ENCODE data around the gene NHSL1. TPM values are rescaled to one million over a fixed set of nuclear protein-coding genes. Genes with fewer than 3 reads are reported as not detected.
A peak's percentile ranks its signal among the peaks of the same experiment; 100 is the strongest.

NHSL1 gene
- total RNA-seq, 1 experiment from 2014 or later = 41.9 TPM

- Histone ChIP-seq H3K9me3 (no peaks in the 10 kb centered on the region), H3K4me3 (ENCODE audit: low read depth, low read length) (no peak overlapping the region), H3K4me1 (peaks cover 11% of the 10 kb centered on the region; the same call in 1 of the 2 replicates), H3K27me3 (replicated peaks; ENCODE audit: control insufficient read depth, insufficient read depth, low read length) (no peaks in the 10 kb centered on the region), H3K36me3 (ENCODE audit: control insufficient read depth, insufficient read depth, low read length) (peaks cover 11% of the 10 kb centered on the region)
- Mint-ChIP-seq H3K36me3 (ENCODE audit: insufficient read depth, unreplicated experiment) (peaks cover 48% of the 10 kb centered on the region), H3K27me3 (ENCODE audit: insufficient read depth, unreplicated experiment) (no peaks in the 10 kb centered on the region), H3K4me1 (ENCODE audit: low read depth, unreplicated experiment) (peaks cover 12% of the 10 kb centered on the region), H3K4me3 (ENCODE audit: unreplicated experiment) (peak overlapping the region; percentile 43), H3K27ac (ENCODE audit: unreplicated experiment) (no peak overlapping the region), H3K9me3 (ENCODE audit: unreplicated experiment) (no peaks in the 10 kb centered on the region)
- no TSS peak for BruUV-seq (replicated peaks)
- intact Hi-C loops (cut with micrococcal nuclease; ENCODE audit: unreplicated experiment) = no loop called here
- POLR2A ChIA-PET = no interaction called here
- no peak for DNase-seq
- no peak for TF ChIP-seq CTCF (IDR thresholded peaks at IDR 0.05; ENCODE audit: insufficient read depth in 1 of 2, low read depth in 1 of 2, low read length in 1 of 2, severe bottlenecking in 1 of 2, unreplicated experiment in 1 of 2)
- CTCF ChIA-PET = interaction anchor here (0.6 kb wide), 1 partner anchor 88 kb away, joined by 3 read pairs; no protein-coding TSS in a partner anchor
Observed at GRCh38 chr6:138406443-138406842, 92.9 kb downstream of the NHSL1 start.

DNA sequence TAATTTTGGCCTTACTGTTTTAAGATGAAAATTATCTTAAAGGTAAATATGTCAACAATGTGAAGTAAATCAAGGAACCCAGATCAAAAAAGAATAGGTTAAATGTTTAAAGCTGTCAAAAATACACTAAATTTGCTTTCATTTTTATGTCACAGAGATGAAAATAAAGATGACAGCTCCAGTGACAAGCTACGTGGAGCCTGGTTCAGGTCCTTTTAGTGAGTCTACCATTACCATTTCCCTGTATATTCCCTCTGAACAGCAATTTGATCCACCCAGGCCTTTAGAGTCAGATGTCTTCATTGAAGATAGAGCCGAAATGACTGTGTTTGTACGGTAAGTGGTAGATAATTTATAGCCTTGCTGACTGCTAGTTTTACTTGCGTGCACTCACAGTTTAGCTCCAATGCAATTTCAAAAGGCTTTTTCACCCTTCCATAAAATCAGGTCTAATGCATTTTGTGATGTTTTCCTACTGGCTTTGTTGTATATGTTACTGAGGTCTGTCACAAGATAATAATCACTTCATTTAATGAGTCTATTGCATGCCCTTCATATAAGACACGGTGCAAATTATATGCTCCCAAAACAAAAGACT, 93.4 kb downstream of the NHSL1 start:
- Mint-ChIP-seq H3K36me3 (ENCODE audit: insufficient read depth, unreplicated experiment) (peaks cover 44% of the 10 kb centered on the region), H3K4me1 (ENCODE audit: low read depth, unreplicated experiment) (peaks cover 8% of the 10 kb centered on the region), H3K27ac (ENCODE audit: unreplicated experiment) (no peak overlapping the region), H3K9me3 (ENCODE audit: unreplicated experiment) (no peaks in the 10 kb centered on the region), H3K27me3 (ENCODE audit: insufficient read depth, unreplicated experiment) (no peaks in the 10 kb centered on the region), H3K4me3 (ENCODE audit: unreplicated experiment) (peak overlapping the region; percentile 43)
- H3K4me3 ChIP-seq (ENCODE audit: low read depth, low read length) = no peak overlapping the region
- no peak for TF ChIP-seq CTCF (IDR thresholded peaks at IDR 0.05; ENCODE audit: insufficient read depth in 1 of 2, low read depth in 1 of 2, low read length in 1 of 2, severe bottlenecking in 1 of 2, unreplicated experiment in 1 of 2)
- H3K9me3 ChIP-seq = no peaks in the 10 kb centered on the region
- DNase-seq = no peak
- intact Hi-C loops (cut with micrococcal nuclease; ENCODE audit: unreplicated experiment) = no loop called here
- H3K36me3 ChIP-seq (ENCODE audit: control insufficient read depth, insufficient read depth, low read length) = peaks cover 11% of the 10 kb centered on the region
- BruUV-seq (replicated peaks) = TSS peak; percentile 33
- H3K27me3 ChIP-seq (replicated peaks; ENCODE audit: control insufficient read depth, insufficient read depth, low read length) = no peaks in the 10 kb centered on the region
- ChIA-PET CTCF (interaction anchor here (0.6 to 0.9 kb wide), 2 partner anchors 87 to 167 kb away, joined by 3 read pairs; no protein-coding TSS in a partner anchor), POLR2A (no interaction called here)
- H3K4me1 ChIP-seq = peaks cover 11% of the 10 kb centered on the region; the same call in 1 of the 2 replicates

GRCh38 chr6:138404666-138405337, 94.5 kb downstream of the NHSL1 start:
- no peaks in the 10 kb centered on the region for H3K27me3 Mint-ChIP-seq (ENCODE audit: insufficient read depth, unreplicated experiment)
- DNase-seq = peak in 1 of 2 experiments; percentile 27
- no peaks in the 10 kb centered on the region for H3K9me3 Mint-ChIP-seq (ENCODE audit: unreplicated experiment)
- H3K36me3 ChIP-seq (ENCODE audit: control insufficient read depth, insufficient read depth, low read length) = peaks cover 11% of the 10 kb centered on the region
- peaks cover 6% of the 10 kb centered on the region for H3K4me1 Mint-ChIP-seq (ENCODE audit: low read depth, unreplicated experiment)
- no peaks in the 10 kb centered on the region for H3K9me3 ChIP-seq
- no peak for TF ChIP-seq CTCF (IDR thresholded peaks at IDR 0.05; ENCODE audit: insufficient read depth in 1 of 2, low read depth in 1 of 2, low read length in 1 of 2, severe bottlenecking in 1 of 2, unreplicated experiment in 1 of 2)
- peaks cover 39% of the 10 kb centered on the region for H3K36me3 Mint-ChIP-seq (ENCODE audit: insufficient read depth, unreplicated experiment)
- intact Hi-C loops (cut with micrococcal nuclease; ENCODE audit: unreplicated experiment) = loop anchor here (1.0 to 5.0 kb wide), 5 partner anchors 22 to 398 kb away; partner anchors contain the start of gene ARFGEF3
- no TSS peak for BruUV-seq (replicated peaks)
- peak overlapping the region; percentile 80 for H3K4me3 ChIP-seq (ENCODE audit: low read depth, low read length)
- H3K4me3 Mint-ChIP-seq (ENCODE audit: unreplicated experiment) = peak overlapping the region; percentile 81
- peaks cover 11% of the 10 kb centered on the region; the same call in 1 of the 2 replicates for H3K4me1 ChIP-seq
- peak overlapping the region; percentile 81 for H3K27ac Mint-ChIP-seq (ENCODE audit: unreplicated experiment)
- CTCF ChIA-PET = interaction anchor here (0.6 to 2.0 kb wide), 6 partner anchors 9 to 289 kb away, joined by 3 to 11 read pairs (median 4); no protein-coding TSS in a partner anchor
- H3K27me3 ChIP-seq (replicated peaks; ENCODE audit: control insufficient read depth, insufficient read depth, low read length) = no peaks in the 10 kb centered on the region
- POLR2A ChIA-PET = interaction anchor here (0.5 to 1.1 kb wide), 2 partner anchors 137 to 156 kb away, joined by 3 read pairs; no protein-coding TSS in a partner anchor
